ENCODE results near the gene CDR2L.

The CDR2L gene

DNA sequence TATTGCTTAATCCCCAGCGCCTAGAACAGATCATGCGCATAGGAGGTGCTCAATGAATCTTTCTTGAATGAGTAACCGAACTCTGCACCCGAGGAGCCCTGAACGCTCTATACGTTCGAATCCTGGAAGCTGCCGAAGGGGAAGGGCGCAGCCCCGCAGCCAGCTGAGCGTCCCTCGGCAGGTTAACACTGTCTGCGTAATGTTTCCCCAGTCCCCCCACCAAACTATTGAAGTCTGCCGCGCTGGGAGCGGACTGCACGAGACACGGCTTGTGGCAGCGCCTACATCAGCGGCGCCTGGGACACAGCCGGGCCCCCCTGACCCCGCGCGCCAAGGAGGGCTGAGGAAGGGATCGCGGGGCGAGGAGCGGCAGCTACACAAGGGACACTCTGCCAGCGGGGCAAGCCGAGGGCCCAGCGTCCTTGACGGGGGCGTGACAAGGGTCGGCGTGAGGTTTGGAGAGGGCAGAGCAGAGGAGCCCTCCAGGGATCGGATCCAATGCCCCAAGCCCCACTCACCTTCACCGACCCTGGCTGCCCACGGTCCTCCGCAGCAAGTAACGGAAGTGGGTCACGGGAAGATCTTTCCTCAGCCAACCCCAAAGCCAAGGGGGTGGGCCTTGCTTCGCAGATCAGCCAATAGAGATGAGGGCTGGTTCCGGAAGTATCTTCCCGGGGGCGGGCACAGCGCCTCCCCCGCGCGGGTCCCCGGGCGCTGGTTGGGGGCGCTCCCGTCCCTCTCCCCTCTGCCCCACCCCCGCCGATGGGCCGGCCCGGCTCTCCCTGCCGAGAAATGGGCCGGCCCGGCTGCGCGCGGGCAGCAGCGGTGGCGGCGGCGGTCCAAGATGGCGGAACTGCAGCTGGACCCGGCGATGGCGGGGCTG lies 59.2 kb downstream of the CDR2L start, which contains the start of the genes ATP5PD and KCTD2:
Gene ATP5PD, minus strand, starts transcription at position 563 of the 883 bp plus-strand sequence. CDS start 4,319 bp downstream, outside the sequence.
Gene KCTD2, plus strand, starts transcription at position 819 of the 883 bp plus-strand sequence. Its CDS starts 26 bp downstream, at position 845.
- FAIRE-seq = peak; percentile 75

DNA sequence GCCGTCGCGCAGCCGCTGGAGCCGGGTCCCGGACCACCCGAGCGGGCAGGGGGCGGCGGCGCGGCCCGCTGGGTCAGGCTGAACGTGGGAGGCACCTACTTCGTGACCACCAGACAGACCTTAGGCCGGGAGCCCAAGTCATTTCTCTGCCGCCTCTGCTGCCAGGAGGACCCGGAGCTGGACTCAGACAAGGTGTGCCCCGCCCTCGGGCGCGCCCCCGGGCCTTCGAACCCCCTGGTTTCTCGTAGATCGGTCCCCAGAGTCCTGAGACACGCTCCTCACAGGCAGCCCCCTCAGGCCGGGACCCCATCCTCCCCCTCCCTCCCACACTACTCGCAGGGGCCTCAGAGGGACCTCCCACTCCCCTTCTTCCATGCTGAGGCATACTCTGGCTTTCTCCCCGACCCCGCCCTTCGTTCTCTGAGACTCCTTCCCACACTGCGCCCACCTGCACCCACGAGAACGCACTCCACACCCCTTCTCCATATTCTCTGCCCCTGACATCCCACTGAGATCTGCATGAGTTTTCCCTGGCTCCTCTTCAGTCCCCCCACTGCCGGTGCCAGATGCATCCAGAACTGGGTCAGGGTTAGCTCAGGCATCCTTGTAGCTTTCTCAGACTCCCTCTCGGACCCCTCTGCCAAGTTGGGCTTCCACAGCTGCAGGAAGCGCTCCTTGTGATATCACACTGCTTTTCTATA lies 60.1 kb downstream of the CDR2L start:
- no peak for FAIRE-seq

DNA sequence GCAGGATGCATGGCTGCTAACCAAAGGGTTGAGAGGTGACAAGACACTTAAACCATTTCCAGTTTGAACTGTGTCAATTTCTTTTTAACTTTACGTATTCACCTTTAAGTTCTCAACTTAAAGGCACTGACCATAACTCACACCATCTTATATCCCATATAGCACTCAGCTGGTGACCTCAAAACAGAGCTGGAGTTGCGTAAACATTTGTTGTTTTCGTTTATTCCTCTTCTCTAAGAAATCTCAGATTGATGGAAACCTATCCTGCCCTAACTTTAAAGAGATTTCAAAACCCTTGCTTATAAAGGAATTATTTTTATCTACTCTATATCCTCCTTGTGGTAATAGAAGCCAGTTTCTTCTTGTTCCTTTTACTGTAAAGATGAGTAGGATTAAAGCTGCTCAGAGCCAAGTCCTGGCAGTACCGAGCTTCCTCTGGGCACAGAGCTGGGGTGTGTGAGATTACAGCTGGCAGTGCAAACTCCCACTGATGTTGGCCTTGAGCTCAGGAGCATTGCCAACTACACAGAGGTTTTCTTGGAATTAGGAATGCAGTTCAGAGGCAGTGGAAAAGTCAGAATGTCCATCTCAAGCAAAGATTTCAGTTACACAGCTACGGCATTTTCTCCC lies 60.9 kb downstream of the CDR2L start:
- no peak for FAIRE-seq

DNA sequence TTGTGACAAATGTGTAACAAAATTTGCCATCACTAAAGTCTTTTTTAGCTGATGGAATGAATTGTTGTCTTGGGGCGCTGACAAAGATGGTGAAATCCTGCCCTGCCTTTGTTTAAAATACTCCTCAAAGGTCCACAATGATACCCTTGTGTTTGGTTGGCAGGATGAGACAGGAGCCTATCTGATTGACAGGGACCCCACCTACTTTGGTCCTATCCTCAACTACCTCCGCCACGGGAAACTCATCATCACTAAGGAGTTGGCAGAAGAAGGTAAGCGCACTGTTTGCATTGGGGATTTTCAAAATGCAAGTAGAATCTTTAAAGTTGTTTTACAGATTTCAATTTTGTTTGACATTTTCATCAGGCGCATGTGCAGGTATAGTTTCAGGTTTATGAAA lies 61.6 kb downstream of the CDR2L start:
- no peak for FAIRE-seq

DNA sequence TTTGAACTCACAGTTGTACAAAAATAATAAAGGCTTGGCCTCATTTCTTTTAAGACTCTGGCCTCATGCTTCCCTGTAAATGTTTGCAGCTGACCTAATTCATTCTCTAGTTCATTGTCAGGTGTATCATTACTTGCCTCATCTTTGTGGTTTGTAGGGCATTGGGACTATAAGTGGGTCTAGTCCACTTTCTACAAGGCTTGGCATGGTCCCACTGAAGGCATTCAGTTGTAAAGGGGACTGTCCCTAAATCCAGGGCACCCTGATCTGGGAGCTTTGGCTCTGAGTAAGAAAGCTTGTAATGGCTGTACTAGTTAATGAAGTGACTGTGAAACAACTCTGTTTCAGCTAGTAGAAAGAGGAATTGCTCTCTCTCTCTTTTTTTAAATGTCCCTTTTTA lies 62.3 kb downstream of the CDR2L start:
- no peak for FAIRE-seq

DNA sequence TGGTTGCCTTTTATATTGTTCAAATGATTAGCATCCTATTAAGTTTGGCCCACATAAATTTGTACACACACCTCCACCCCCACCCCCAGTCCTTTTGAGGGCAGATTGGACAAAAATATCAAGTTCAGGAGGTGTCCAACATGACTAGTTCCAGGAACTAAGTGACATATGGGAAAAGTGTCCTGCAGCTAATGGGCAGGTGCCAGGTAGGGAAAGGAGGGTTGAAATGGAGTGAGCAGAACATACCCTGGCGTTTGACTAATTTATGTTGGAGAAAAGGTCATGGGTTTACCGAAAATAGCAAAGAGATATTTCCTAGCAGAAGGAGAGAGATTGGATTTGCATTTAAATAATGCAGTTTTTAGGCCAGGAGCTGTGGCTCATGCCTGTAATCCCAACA lies 64.5 kb downstream of the CDR2L start:
- FAIRE-seq = no peak

All from A204.1 (cell line).